HEK293 (cell line): ENCODE data around the gene FTO.

Experiments
- CTCF ChIA-PET: fragments of 350-600 bp; formaldehyde crosslinking; extraction: SDS; loops from one replicate; lab custom pipeline; 2021; ENCODE audit warnings: antibody characterized with exemption; lab: Yijun Ruan, JAX
- POLR2A ChIA-PET: fragments of 300-600 bp; formaldehyde crosslinking; extraction: SDS; loops from one replicate; lab custom pipeline; 2020; ENCODE audit warnings: antibody characterized with exemption, inconsistent platforms; lab: Yijun Ruan, JAX
- H3K27ac ChIP-seq: fragments of 200-500 bp; sonication (Bioruptor generic); 2 replicates; pipeline ENCODE4 v1.5.1; 2014; ENCODE audit warnings: low read depth, low read length, control low read depth, inconsistent platforms; ENCODE audit errors: extremely low read depth
- H3K36me3 ChIP-seq, 2 experiments: fragments of 200-500 bp in 1 of 2; sonication (Bioruptor generic) in 1 of 2; 1 replicate in 1 of 2; 2 replicates in 1 of 2; pipeline ENCODE4 v1.5.1; 2014 to 2017; ENCODE audit warnings: inconsistent platforms in 2 of 2, low read length in 2 of 2; ENCODE audit not compliant: control insufficient read depth in 2 of 2, insufficient read depth in 1 of 2
- H3K4me1 ChIP-seq: fragments of 200-500 bp; sonication (Bioruptor generic); 2 replicates; pipeline ENCODE4 v1.5.1; 2014; ENCODE audit warnings: mild to moderate bottlenecking, low read length, inconsistent platforms; ENCODE audit not compliant: control insufficient read depth, insufficient read depth
- H3K4me3 ChIP-seq: 2 replicates; pipeline ENCODE4 v1.5.1; 2011; ENCODE audit warnings: low read depth, mild to moderate bottlenecking, control low read depth, low read length, moderate library complexity
- H3K9me3 ChIP-seq: fragments of 200-500 bp; sonication (Bioruptor generic); 2 replicates; pipeline ENCODE4 v1.5.1; 2014; ENCODE audit warnings: low read depth, low read length, inconsistent platforms; ENCODE audit not compliant: control insufficient read depth, insufficient read depth
- GFI1B ChIP-seq: fragments of 450-650 bp; formaldehyde crosslinking; IDR thresholded peaks from 2 replicates; pipeline ENCODE4 v1.5.1; 2016; ENCODE audit warnings: missing biosample characterization, missing genetic modification characterization
- GLIS2 ChIP-seq: fragments of 450-650 bp; formaldehyde crosslinking; IDR thresholded peaks from 2 replicates; pipeline ENCODE4 v1.5.1; 2016; ENCODE audit warnings: missing biosample characterization, missing genetic modification characterization
- IKZF3 ChIP-seq: fragments of 450-650 bp; IDR thresholded peaks from 2 replicates; pipeline ENCODE4 v1.5.0; 2018; ENCODE audit warnings: missing biosample characterization, mild to moderate bottlenecking, missing genetic modification characterization, moderate library complexity
- KLF7 ChIP-seq: fragments of 450-650 bp; formaldehyde crosslinking; IDR thresholded peaks from 2 replicates; pipeline ENCODE4 v1.5.1; 2016; ENCODE audit warnings: missing biosample characterization, missing genetic modification characterization, borderline replicate concordance
- KLF9 ChIP-seq: fragments of 450-650 bp; formaldehyde crosslinking; IDR thresholded peaks from 2 replicates; pipeline ENCODE4 v1.5.1; 2016; ENCODE audit warnings: missing biosample characterization, missing genetic modification characterization, low read depth
- MEIS1 ChIP-seq: sonication (generic); formaldehyde crosslinking; IDR thresholded peaks from 2 replicates; pipeline ENCODE4 v1.8.1; 2022; ENCODE audit warnings: missing genetic modification reagents, mild to moderate bottlenecking, borderline replicate concordance
- ZBTB20 ChIP-seq: fragments of 450-650 bp; formaldehyde crosslinking; IDR thresholded peaks from 2 replicates; pipeline ENCODE4 v1.5.1; 2016; ENCODE audit warnings: missing biosample characterization, missing genetic modification characterization
- ZFP41 ChIP-seq: fragments of 450-650 bp; formaldehyde crosslinking; IDR thresholded peaks from 2 replicates; pipeline ENCODE4 v1.5.1; 2016; ENCODE audit warnings: missing biosample characterization, missing genetic modification characterization, borderline replicate concordance
- ZNF19 ChIP-seq: fragments of 450-650 bp; formaldehyde crosslinking; IDR thresholded peaks from 2 replicates; pipeline ENCODE4; 2016; ENCODE audit warnings: missing biosample characterization, missing genetic modification characterization, low read depth
- ZNF2 ChIP-seq: fragments of 450-650 bp; formaldehyde crosslinking; IDR thresholded peaks from 2 replicates; pipeline ENCODE4 v1.5.1; 2016; ENCODE audit warnings: missing biosample characterization, missing genetic modification characterization
- ZNF239 ChIP-seq: fragments of 450-650 bp; formaldehyde crosslinking; IDR thresholded peaks from 2 replicates; pipeline ENCODE4 v1.5.1; 2016; ENCODE audit warnings: missing biosample characterization, missing genetic modification characterization
- ZNF302 ChIP-seq: fragments of 450-650 bp; formaldehyde crosslinking; IDR thresholded peaks from 2 replicates; pipeline ENCODE4 v1.5.1; 2016; ENCODE audit warnings: missing biosample characterization, missing genetic modification characterization, low read depth
- ZNF37A ChIP-seq: fragments of 450-650 bp; IDR thresholded peaks from 2 replicates; pipeline ENCODE4 v1.5.1; 2018; ENCODE audit warnings: missing biosample characterization, missing genetic modification characterization
- ZNF473 ChIP-seq: fragments of 450-650 bp; formaldehyde crosslinking; IDR thresholded peaks from 2 replicates; pipeline ENCODE4 v1.5.1; 2017; ENCODE audit warnings: missing biosample characterization, missing genetic modification characterization
- ZNF529 ChIP-seq: fragments of 450-650 bp; formaldehyde crosslinking; IDR thresholded peaks from 2 replicates; pipeline ENCODE4 v1.5.1; 2017; ENCODE audit warnings: missing genetic modification characterization, missing biosample characterization; ENCODE audit not compliant: insufficient replicate concordance
- ZNF544 ChIP-seq: fragments of 450-650 bp; formaldehyde crosslinking; IDR thresholded peaks from 2 replicates; pipeline ENCODE4 v1.5.0; 2017; ENCODE audit warnings: missing biosample characterization, missing genetic modification characterization
- ZNF654 ChIP-seq: fragments of 450-650 bp; formaldehyde crosslinking; IDR thresholded peaks from 2 replicates; pipeline ENCODE4 v1.5.1; 2016; ENCODE audit warnings: low read depth, missing biosample characterization, missing genetic modification characterization
- ZNF664 ChIP-seq: fragments of 450-650 bp; formaldehyde crosslinking; IDR thresholded peaks from 2 replicates; pipeline ENCODE4 v1.5.1; 2016; ENCODE audit warnings: missing biosample characterization, missing genetic modification characterization
- ZNF670 ChIP-seq: fragments of 450-650 bp; formaldehyde crosslinking; IDR thresholded peaks from 2 replicates; pipeline ENCODE4 v1.5.1; 2016; ENCODE audit warnings: missing biosample characterization, missing genetic modification characterization, low read depth
- TF ChIP-seq, protein P1 (sequence below): fragments of 450-650 bp; IDR thresholded peaks from 2 replicates; pipeline ENCODE4 v1.5.1; 2018; ENCODE audit warnings: missing biosample characterization, mild to moderate bottlenecking, missing genetic modification characterization
- TF ChIP-seq, protein P2 (sequence below): fragments of 450-650 bp; formaldehyde crosslinking; IDR thresholded peaks from 2 replicates; pipeline ENCODE4 v1.5.1; 2016; ENCODE audit warnings: missing biosample characterization, missing genetic modification characterization, borderline replicate concordance
- TF ChIP-seq, protein P3 (sequence below): fragments of 450-650 bp; formaldehyde crosslinking; IDR thresholded peaks from 2 replicates; pipeline ENCODE4 v1.5.1; 2017; ENCODE audit warnings: missing biosample characterization, mild to moderate bottlenecking, missing genetic modification characterization, moderate library complexity
- TF ChIP-seq, protein P4 (sequence below): fragments of 450-650 bp; formaldehyde crosslinking; IDR thresholded peaks from 2 replicates; pipeline ENCODE4 v1.5.0; 2017; ENCODE audit warnings: missing biosample characterization, missing genetic modification characterization, borderline replicate concordance
- TF ChIP-seq, protein P5 (sequence below): fragments of 450-650 bp; formaldehyde crosslinking; IDR thresholded peaks from 2 replicates; pipeline ENCODE4; 2016; ENCODE audit warnings: missing biosample characterization, missing genetic modification characterization
- TF ChIP-seq, protein P6 (sequence below): fragments of 450-650 bp; formaldehyde crosslinking; IDR thresholded peaks from 2 replicates; pipeline ENCODE4 v1.5.1; 2016; ENCODE audit warnings: missing biosample characterization, missing genetic modification characterization

FTO gene

DNA sequence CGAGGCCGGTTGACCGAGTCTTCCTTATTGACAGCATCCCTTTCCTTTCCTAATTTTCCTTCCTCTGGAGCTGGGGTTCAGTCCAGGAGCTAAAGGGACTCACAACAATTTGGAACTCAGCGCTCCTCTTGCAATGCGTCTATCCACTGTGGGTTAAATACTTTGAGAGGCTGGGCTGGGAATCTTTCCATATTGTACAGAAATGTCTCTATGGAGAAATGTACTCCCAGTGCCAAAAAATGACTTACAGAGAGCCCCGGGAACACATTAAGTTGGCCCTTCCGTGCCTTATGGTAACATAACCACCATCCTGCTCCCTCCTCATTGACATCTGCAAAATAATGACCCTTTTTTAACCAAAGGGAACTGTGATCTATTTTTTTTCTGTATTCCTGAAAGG, 192.8 kb downstream of the FTO start:
- Histone ChIP-seq H3K27ac (no peak overlapping the region), H3K9me3 (no peaks in the 10 kb centered on the region), H3K4me1 (peaks cover 22% of the 10 kb centered on the region), H3K36me3 (no peaks in the 10 kb centered on the region), H3K4me3 (no peak overlapping the region)
- ChIA-PET POLR2A (no interaction called here), CTCF (no interaction called here)
- TF ChIP-seq ZBTB20 (tag by site-specific recombination) (no peak), ZNF544 (no peak), ZNF302 (no peak), ZNF654 (tag by site-specific recombination) (no peak), ZNF664 (tag by site-specific recombination) (no peak), GLIS2 (tag by site-specific recombination) (no peak), ZFP41 (no peak), ZNF529 (no peak), MEIS1 (CRISPR knock-in tag) (no peak), ZNF37A (tag by site-specific recombination) (no peak), KLF9 (tag by site-specific recombination) (no peak), ZNF239 (tag by site-specific recombination) (no peak)
- TF ChIP-seq, protein P1, sequence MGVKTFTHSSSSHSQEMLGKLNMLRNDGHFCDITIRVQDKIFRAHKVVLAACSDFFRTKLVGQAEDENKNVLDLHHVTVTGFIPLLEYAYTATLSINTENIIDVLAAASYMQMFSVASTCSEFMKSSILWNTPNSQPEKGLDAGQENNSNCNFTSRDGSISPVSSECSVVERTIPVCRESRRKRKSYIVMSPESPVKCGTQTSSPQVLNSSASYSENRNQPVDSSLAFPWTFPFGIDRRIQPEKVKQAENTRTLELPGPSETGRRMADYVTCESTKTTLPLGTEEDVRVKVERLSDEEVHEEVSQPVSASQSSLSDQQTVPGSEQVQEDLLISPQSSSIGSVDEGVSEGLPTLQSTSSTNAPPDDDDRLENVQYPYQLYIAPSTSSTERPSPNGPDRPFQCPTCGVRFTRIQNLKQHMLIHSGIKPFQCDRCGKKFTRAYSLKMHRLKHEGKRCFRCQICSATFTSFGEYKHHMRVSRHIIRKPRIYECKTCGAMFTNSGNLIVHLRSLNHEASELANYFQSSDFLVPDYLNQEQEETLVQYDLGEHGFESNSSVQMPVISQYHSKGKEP, result no peak
- TF ChIP-seq, protein P2, sequence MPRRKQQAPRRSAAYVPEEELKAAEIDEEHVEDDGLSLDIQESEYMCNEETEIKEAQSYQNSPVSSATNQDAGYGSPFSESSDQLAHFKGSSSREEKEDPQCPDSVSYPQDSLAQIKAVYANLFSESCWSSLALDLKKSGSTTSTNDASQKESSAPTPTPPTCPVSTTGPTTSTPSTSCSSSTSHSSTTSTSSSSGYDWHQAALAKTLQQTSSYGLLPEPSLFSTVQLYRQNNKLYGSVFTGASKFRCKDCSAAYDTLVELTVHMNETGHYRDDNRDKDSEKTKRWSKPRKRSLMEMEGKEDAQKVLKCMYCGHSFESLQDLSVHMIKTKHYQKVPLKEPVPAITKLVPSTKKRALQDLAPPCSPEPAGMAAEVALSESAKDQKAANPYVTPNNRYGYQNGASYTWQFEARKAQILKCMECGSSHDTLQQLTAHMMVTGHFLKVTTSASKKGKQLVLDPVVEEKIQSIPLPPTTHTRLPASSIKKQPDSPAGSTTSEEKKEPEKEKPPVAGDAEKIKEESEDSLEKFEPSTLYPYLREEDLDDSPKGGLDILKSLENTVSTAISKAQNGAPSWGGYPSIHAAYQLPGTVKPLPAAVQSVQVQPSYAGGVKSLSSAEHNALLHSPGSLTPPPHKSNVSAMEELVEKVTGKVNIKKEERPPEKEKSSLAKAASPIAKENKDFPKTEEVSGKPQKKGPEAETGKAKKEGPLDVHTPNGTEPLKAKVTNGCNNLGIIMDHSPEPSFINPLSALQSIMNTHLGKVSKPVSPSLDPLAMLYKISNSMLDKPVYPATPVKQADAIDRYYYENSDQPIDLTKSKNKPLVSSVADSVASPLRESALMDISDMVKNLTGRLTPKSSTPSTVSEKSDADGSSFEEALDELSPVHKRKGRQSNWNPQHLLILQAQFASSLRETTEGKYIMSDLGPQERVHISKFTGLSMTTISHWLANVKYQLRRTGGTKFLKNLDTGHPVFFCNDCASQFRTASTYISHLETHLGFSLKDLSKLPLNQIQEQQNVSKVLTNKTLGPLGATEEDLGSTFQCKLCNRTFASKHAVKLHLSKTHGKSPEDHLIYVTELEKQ (tag by site-specific recombination), result no peak
- TF ChIP-seq, protein P3, sequence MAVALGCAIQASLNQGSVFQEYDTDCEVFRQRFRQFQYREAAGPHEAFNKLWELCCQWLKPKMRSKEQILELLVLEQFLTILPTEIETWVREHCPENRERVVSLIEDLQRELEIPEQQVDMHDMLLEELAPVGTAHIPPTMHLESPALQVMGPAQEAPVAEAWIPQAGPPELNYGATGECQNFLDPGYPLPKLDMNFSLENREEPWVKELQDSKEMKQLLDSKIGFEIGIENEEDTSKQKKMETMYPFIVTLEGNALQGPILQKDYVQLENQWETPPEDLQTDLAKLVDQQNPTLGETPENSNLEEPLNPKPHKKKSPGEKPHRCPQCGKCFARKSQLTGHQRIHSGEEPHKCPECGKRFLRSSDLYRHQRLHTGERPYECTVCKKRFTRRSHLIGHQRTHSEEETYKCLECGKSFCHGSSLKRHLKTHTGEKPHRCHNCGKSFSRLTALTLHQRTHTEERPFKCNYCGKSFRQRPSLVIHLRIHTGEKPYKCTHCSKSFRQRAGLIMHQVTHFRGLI (tag by site-specific recombination), result no peak

DNA sequence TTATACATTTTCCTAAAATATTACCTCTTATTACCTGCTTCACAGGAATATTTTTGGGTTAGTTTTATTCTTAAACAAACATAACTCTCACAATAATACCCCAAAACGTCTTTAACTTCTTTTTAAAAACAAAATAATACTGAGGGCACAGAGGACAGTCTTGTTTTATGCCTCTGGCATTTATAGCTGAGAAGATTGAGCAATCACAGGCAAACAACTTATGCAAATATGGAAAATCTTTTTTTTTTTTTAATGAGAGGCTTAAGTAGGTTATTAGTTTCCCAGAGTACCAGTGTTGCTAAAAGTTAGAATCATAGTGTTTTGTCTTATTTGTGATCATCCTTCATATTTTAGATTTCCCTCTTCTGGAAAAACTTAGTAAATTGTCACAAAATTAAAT, 195.0 kb downstream of the FTO start:
- H3K4me3 ChIP-seq, result no peak overlapping the region
- peaks cover 12% of the 10 kb centered on the region for H3K4me1 ChIP-seq
- no peak overlapping the region for H3K27ac ChIP-seq
- ChIA-PET CTCF (interaction anchor here (0.6 kb wide), 1 partner anchor 8 kb away, joined by 3 read pairs; no protein-coding TSS in a partner anchor), POLR2A (no interaction called here)
- no peaks in the 10 kb centered on the region for H3K36me3 ChIP-seq
- no peaks in the 10 kb centered on the region for H3K9me3 ChIP-seq
- no peak for TF ChIP-seq ZNF2 (tag by site-specific recombination)
- no peak for TF ChIP-seq ZNF670 (tag by site-specific recombination)
- TF ChIP-seq, protein P4, sequence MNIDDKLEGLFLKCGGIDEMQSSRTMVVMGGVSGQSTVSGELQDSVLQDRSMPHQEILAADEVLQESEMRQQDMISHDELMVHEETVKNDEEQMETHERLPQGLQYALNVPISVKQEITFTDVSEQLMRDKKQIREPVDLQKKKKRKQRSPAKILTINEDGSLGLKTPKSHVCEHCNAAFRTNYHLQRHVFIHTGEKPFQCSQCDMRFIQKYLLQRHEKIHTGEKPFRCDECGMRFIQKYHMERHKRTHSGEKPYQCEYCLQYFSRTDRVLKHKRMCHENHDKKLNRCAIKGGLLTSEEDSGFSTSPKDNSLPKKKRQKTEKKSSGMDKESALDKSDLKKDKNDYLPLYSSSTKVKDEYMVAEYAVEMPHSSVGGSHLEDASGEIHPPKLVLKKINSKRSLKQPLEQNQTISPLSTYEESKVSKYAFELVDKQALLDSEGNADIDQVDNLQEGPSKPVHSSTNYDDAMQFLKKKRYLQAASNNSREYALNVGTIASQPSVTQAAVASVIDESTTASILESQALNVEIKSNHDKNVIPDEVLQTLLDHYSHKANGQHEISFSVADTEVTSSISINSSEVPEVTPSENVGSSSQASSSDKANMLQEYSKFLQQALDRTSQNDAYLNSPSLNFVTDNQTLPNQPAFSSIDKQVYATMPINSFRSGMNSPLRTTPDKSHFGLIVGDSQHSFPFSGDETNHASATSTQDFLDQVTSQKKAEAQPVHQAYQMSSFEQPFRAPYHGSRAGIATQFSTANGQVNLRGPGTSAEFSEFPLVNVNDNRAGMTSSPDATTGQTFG (tag by site-specific recombination), result no peak
- TF ChIP-seq ZNF19, result no peak
- TF ChIP-seq, protein P5, sequence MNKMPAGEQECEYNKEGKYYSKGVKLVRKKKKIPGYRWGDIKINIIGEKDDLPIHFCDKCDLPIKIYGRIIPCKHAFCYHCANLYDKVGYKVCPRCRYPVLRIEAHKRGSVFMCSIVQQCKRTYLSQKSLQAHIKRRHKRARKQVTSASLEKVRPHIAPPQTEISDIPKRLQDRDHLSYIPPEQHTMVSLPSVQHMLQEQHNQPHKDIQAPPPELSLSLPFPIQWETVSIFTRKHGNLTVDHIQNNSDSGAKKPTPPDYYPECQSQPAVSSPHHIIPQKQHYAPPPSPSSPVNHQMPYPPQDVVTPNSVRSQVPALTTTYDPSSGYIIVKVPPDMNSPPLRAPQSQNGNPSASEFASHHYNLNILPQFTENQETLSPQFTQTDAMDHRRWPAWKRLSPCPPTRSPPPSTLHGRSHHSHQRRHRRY (tag by site-specific recombination), result no peak
- no peak for TF ChIP-seq ZNF473
- no peak for TF ChIP-seq KLF7 (tag by site-specific recombination)
- no peak for TF ChIP-seq IKZF3 (tag by site-specific recombination)
- TF ChIP-seq, protein P6, sequence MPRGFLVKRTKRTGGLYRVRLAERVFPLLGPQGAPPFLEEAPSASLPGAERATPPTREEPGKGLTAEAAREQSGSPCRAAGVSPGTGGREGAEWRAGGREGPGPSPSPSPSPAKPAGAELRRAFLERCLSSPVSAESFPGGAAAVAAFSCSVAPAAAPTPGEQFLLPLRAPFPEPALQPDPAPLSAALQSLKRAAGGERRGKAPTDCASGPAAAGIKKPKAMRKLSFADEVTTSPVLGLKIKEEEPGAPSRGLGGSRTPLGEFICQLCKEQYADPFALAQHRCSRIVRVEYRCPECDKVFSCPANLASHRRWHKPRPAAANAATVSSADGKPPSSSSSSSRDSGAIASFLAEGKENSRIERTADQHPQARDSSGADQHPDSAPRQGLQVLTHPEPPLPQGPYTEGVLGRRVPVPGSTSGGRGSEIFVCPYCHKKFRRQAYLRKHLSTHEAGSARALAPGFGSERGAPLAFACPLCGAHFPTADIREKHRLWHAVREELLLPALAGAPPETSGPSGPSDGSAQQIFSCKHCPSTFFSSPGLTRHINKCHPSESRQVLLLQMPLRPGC (tag by site-specific recombination), result no peak
- no peak for TF ChIP-seq GFI1B (tag by site-specific recombination)
